LHCN-M2 (cell line): Measurements from ENCODE around the gene PRX. TPM values are rescaled to one million over a fixed set of nuclear protein-coding genes. Genes with fewer than 3 reads are reported as not detected.
A peak's percentile ranks its signal among the peaks of the same experiment; 100 is the strongest.
"Not testable (repeated sequence)": the region's sequence is repeated elsewhere in the genome, so short reads cannot be mapped to it uniquely, and the experiment has no call there.

Source experiments
- DNase-seq: peaks from one replicate; pipeline ENCODE4 v3.0.0-alpha.2; 2012; ENCODE audit warnings: low read depth
- total RNA-seq: library from RNA; depleted of rRNA; stranded (reverse); fragments of >200 nt; gene quantifications from 2 replicates; pipeline ENCODE4 v1.2.3, GENCODE V29; 2014

The PRX gene
- total RNA-seq, 1 experiment from 2014 or later, result 1.6 TPM

DNA sequence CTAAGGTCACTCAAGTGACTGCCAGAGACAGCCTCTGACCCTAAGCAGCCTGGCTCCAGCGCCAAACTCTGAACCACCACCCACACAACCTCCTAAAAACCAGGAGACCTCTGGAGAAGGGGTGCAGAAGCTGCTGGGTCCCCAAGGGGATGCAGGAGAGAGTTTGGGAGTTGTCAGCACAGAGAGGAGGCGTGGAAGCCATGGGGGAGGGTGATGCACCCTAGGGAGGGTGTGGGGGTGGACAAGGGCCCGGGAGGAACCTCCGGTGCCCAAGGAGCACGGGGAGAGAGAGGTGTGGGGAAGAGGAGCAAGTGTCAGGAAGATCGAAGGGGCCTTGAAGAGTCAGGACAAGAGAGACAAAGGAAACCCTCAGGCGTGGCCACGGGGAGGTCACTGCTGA, 21.1 kb downstream of the PRX start:
- no peak for DNase-seq

DNA sequence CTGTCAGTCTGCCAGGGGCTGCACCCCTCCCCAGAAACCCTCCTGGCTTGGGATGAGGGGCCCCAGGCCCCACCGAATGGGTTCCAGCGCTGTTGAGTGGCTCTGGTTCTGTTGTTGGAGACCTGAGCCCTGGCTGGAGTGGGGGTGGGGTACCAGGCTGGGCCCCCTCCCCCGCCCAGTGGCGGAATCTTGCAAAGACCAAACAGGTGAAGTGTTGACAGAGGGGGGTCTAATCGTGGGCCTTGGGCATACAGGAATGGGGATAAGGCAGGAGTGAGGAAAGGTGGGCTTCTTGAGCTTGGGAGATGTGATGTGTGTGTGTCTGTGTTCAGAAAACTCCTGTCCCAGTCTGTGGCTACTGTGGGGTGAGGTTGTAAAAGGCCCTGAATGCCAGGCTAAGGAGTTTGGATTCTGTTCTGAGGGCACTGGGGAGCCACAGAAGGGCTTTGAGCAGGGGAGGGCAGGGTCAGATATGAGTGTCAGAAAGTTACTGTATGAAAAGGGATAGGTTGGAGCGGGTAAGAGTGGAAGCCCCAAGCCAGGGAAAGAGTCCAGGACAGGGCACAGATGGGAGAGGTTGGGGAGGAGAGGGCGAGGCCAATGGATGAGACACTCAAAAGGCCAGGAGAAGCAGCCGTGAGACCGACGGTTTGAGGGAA, 23.0 kb downstream of the PRX start, which contains the start of gene HIPK4:
HIPK4 (minus strand) TSS at position 98 of the 659 bp plus-strand sequence. CDS start 279 bp downstream, outside the sequence.
- no peak for DNase-seq

DNA sequence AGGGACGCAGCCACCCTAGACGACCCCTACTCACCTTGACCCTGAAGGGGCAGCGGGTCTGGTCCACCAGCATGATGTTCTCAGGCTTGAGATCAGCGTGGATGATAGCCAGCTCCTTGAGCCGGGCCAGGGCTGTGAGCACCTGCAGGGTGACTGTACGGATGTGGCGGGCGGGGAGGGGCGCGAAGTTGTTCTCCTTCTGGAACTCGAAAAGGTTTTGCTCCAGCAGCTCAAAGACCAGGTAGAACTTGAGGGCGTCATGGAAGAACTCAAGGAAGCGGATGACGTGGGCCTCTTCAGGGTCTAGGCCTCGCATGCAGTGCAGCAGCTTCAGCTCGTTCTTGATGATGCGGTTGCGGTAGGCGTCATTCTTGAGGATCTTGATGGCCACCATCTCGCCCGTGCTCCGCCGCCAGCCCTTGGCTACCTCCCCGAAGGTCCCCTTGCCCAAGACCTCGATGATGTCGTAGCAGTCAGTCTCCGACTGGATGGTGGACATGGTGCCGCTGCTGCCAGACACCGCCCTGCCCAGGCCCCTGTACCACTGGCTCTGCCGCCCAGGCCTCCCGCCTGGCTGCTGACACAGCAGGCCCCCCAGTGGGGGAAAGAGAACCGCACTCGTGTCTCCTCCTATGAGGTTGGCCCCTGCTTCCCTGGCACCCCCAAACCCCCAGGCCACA, 23.6 kb downstream of the PRX start:
- DNase-seq, result no peak

DNA sequence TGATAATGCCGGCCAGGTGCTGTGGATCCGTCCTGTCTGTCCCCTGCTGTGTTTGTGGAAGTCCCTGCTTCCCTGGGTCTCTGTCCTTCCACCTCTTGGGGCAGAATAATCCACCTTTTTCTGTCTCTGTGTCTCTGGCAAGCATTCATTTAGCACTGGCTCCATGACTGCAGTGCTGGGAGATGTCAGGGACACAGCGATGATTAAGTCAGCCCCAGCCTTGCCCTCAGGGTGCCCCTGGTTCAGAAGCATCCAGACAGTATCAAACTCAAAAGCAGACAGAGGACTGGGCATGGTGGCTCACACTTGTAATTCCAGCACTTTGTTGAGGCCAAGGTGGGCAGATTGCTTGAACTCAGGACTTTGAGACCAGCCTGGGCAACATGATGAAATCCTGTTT, 24.7 kb downstream of the PRX start:
- no peak for DNase-seq

DNA sequence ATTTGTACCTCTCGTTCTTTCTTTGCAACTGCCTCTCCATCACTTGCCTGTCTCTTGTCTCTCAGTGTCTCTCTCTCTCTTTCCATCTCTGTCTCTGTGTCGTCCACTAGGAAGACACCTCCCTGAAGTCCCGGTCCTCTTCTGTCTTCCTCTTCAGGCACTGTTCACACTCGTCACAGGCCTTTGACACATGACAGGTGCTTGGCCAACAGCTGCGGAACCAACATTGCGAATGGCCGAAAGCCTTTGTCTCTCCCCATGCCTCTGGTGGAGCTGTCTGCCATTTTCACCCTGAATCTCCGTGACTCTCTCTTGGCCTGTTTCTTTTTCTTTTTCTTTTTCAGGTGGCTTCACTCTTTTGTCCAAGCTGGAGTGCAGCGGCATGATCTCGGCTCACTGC, 26.0 kb downstream of the PRX start:
- DNase-seq, result peak; percentile 28

DNA sequence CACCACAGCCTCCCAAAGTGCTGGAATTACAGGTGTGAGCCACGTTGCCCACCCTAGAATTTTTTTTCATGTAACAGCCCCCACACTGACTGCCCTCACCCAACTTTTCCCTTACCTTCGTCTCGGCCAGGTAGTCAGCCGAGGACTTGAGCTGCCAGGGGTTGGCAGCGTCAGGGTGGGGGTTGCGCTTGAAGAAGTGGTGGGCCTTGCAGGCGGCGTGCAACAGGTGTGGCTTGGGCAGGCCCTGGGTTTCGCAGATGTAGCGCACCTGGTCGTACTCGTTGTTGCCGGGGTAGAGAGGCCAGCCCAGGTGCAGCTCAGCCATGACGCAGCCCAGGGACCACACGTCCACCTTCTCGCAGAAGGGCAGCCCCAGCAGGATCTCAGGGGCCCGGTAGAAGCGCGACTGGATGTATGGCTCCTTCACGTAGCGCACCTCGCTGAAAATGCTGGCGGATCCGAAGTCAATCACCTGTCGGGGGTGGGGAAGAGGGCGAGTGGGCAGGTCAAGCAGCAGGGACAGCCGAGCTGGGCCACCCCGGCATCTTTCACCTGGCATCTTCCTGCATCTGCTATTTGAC, 29.4 kb downstream of the PRX start:
- DNase-seq, result no peak

DNA sequence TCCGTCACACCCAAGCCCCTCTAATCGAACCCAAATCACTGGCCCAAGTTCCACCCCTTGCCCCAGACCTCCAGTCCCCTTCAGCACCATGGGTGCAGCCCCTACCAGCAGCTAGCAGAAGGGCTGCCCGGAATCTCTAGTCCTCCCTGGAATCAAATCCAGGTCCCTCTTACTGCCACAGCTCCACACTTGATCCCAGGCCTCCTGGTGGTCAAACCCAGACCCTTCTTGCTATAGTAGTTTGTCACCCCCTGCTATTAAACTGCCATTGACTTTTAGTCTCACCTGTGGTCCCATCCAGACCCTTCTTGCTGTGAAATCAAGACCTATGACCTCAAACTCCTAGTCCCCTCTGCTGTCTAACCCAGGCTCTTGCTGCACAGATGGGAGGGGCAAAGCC, 31.9 kb downstream of the PRX start:
- no peak for DNase-seq

DNA sequence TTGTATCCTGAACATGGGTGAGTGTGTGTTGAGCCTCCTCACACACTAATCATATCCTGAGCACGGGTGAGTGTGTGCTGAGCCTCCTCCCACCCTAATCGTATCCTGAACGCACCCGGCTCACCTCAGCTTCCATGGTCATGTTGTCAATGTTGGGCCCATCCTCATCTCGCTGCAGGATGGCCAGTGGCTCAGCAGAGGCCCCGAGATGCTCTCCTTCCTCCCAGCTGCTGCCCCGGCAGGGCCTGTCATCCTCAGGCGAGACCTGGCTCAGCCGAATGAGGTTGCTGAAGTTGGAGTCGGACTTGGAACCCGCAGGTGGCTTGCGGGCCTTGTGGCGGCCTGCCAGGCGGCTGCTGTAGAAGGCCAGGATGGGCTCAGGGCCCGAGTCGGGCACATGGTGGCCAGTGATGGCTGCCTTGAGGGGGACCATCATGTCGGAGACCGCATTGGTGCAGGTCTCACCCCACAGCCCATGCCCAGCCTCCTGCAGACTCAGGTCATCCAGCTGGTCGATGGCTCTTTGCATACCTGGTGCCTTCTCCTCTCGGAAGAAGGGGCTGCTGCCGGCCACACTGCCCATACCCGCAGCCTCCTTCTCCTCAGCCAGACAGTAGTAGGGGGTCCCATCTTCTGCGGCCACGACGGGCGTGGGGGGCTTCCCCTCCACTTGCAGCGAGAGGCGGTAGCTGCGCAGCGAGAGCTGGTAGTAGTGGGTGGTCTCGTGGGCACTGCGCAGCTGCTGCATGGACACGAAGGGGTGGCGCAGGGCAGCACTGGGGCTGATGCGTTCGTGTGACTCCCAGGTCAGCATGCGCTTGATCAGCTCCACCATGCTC, 32.8 kb downstream of the PRX start:
- DNase-seq, result no peak

DNA sequence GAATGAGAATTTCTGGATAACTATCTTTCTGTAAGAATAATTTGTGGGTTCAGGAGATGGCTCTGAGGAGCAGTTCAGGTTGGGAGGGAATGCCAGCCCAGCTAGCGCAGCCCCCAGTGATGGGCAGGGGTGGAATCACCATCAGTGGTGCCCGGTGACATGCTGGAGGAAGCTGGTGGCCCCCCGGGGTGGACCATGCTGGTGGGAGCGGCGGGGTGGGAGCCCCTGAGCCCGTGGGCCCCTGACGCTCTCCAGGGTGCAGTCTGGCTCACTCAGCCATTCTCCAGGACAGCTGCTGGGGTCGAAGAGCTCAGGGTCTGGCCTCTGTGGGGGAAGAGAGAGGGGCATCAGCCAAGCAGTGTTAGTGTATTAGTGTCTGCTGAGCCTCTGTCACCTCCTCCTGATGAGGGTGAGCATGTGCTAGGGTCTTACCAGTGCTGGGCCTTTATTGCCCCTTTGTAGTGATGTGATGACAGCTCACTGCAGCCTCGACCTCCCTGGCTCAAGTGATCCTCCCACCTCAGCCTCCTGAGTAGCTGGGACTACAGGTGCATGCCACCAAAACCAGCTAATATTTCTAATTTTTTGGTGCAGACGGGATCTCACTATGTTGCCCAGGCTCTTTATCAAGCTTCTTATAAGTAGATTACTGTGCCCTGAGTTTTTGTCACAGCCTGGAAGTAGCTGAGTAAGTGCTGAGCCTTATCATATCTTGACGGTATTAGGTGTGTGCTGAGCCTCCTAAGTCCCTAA, 33.6 kb downstream of the PRX start:
- no peak for DNase-seq

DNA sequence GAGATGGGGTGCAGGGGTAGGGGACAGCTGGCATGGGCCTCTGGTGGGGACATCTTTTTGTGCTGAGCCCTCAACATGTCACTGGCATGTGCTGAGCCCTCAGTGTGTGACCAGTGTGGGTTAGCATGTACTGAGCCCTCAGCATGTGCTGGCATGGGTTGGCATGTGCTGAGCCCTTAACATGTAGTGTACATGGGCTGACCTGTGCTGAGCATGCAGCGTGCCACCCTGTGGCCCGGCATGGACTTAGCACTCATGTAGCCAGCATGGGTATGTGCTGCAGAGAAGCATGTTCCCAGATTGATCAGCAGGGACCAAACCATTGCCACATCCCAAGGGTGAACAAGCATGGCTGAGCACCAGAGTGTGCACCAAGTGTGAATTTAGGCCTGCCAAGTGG, 34.7 kb downstream of the PRX start:
- no peak for DNase-seq

DNA sequence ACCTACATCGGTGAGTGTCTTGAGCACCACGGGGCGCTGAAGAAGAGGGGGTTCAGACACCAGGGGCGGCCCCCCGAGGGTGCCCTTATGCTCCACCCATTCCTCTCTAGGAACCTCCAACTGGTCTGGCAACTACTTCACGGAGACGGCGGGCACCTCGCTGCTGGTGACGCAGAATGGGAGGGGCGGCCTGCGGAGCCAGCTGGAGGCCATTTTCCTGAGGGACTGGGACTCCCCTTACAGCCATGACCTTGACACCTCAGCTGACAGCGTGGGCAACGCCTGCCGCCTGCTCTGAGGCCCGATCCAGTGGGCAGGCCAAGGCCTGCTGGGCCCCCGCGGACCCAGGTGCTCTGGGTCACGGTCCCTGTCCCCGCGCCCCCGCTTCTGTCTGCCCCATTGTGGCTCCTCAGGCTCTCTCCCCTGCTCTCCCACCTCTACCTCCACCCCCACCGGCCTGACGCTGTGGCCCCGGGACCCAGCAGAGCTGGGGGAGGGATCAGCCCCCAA, 35.2 kb downstream of the PRX start:
- no peak for DNase-seq

DNA sequence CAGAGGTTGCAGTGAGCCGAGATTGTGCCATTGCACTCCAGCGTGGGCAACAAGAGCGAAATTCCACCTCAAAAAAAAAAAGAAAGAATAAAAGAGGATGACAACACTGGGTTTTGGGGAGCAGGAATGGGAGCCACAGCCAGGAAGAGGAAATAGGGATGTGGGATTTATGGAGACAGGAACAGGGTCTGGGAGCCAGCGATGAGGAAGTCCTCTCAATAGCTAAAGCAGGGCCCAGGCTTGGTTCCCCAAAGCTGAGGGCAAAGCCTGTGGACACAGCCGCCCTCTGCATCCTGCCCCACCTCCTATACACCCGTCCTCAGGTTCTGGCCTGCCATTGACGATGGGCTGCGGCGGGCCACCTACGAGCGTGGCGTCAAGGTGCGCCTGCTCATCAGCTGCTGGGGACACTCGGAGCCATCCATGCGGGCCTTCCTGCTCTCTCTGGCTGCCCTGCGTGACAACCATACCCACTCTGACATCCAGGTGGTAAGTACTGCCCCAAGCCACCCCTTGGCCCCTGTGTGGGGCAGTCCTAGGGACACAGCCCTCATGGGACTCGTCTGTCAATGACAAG, 36.8 kb downstream of the PRX start:
- no peak for DNase-seq

DNA sequence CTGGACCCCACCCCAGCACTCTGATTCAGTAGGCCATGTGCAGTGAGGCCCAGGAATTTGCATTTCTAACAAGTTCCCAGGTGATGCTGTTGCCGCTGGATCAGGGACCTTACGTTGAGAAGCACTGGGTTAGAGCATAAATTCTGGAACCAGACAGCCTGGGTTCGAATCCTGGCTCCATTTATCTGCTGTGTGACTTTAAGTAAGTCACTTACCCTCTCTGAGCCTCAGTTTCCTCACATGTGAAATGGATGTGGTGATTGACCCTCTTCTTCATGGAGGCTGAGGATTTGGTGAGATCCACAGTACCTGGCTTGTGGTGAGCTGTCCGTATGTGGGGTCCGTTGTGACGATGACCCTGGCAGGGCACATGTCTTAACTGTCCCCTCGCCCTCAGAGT, 39.1 kb downstream of the PRX start:
- no peak for DNase-seq

DNA sequence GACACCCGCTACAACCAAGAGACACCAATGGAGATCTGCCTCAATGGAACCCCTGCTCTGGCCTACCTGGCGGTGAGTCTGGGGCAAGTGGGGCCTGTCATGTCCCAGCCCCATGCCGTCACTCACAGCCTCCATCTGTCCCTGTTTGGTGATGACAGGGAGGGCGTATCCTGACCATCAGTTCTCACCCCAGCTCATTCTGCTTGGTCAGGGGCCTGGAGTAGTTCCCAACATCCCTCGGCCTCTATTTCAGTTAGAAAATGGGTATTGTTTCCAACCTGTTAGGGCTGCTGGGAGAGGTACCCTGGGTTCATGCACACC, 41.4 kb downstream of the PRX start:
- no peak for DNase-seq

DNA sequence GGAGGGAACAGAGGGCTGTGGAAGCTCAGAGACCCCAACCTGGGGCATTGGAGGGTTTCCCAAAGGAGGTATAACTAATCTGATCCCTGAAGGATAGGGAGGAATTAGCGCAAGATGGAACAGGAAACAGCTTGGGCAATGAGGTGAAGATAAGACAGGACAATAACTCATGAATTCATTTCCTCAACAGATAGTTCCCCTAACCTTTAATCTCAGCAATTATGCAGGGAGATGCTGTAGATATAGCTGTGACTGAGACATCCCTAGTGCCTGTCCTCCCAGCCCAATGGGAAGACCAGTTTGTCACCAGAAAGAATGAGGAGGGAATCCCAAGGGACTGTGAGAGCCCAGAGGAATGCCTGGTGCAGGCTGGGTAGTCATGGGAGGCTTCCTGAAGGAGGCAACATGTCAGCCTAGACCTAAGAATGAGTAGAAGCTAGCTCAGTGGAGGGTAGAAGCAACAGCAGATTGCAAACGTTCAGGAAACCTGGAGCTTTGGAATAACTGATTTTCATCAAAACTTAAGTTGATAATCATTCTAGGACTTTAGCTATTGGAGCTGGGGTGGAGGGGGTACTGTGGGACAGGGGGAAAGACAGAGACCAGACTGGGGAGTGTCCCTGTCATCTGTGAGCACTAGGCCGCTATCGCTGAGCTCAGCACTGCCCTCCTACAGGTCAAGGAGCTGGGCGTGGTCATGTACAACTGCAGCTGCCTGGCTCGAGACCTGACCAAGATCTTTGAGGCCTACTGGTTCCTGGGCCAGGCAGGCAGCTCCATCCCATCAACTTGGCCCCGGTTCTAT, 42.0 kb downstream of the PRX start:
- no peak for DNase-seq

DNA sequence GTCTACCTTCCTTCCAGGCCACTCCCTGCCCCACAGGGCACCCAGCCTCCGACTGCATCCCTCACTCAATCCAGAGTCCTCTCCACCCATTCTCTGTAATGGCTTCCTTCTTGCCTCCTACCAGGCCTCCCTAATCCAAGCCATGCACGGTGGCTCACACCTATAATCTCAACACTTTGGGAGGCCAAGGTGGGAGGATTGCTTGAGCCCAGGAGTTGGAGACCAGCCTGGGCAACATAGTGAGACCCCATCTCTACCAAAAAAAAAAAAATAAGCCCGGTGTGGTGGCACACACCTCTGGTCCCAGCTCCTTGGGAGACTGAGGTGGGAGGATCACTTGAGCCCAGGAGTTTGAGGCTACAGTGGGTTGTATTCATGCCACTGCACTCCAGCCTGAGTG, 42.9 kb downstream of the PRX start:
- not testable (repeated sequence) for DNase-seq

DNA sequence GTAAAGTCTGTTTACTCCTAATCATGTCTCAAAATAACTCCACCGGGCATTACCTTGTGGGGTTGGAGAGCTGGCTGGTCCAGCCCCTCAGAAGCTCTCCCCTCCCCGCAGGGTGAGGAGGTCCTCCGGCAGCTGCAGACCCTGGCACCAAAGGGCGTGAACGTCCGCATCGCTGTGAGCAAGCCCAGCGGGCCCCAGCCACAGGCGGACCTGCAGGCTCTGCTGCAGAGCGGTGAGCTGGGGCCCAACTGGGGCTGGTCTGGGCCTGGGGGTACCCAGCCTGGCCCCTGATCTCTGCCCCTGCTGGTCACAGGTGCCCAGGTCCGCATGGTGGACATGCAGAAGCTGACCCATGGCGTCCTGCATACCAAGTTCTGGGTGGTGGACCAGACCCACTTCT, 43.4 kb downstream of the PRX start:
- DNase-seq, result no peak

DNA sequence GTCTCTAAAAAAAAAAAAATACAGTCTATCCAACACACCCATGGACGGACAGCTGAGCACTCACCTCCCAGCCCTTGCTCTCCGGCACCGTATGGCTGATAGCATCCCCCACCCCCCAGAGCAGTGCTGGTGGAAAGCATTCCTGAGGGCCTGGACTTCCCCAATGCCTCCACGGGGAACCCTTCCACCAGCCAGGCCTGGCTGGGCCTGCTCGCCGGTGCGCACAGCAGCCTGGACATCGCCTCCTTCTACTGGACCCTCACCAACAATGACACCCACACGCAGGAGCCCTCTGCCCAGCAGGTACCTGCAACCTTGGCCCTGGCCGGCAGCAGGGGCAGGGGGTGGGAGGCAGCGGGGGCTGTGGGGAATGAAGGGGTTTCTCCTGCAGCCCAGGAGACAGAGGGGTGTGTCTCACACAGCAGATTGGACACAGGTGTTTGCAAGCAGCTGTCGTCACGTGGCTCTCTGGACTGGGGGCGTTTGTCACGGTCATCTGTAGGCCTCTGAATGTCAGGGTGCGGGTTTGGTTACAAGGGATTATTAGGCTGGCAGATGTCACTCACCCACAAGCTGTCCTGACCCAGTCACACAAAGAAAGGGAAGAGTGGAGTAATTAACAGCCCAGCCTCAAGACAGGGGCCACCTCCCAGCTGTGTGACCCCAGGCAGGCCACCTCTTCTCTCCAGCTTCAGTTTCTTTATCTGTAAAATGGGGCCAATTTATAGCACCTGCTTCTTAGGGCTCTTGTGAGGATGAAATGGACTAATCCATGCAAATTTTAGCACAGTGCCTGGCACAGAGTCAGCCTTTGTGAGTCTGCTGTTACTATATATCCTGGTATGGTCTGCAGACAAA, 45.4 kb downstream of the PRX start:
- no peak for DNase-seq
